Activated T-cell treated with anti-CD3 and anti-CD28 coated beads for 24 hours (primary cell): ENCODE measurements around the gene C16orf90.
"Not testable (repeated sequence)": the region's sequence is repeated elsewhere in the genome, so short reads cannot be mapped to it uniquely, and the experiment has no call there.

Experiments used
- DNase-seq: peaks from one replicate; pipeline ENCODE4 v3.0.0-alpha.2; 2020; ENCODE audit warnings: low read depth

C16orf90 gene

DNA sequence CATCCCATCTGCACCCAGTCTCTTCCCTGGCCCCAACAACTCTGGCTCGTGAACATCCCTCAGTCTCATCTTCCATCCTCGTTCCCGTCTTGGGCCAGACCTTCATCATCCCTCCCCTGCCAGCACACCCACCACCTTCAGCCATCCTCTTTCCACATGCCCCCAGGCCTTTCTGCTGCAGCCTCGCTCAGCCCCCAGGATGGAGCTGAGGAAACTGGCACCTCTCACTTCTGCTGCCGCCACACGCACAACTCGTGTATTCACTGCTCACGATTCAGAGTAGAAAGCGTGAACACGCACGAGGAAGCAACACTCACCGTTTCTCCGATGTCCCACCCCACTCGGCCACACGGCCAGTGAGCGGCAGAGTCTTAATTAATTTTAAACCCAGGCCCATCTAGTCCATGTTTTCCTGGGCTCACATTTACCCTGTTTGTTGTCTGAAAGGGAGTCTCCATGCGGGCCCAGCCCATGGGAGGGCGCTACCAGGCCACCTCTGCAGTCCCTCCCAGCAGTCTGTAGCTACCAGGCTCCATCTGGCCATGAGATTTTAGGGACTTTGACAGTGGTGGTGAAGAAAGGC is 12.5 kb downstream of the C16orf90 start:
- no peak for DNase-seq

DNA sequence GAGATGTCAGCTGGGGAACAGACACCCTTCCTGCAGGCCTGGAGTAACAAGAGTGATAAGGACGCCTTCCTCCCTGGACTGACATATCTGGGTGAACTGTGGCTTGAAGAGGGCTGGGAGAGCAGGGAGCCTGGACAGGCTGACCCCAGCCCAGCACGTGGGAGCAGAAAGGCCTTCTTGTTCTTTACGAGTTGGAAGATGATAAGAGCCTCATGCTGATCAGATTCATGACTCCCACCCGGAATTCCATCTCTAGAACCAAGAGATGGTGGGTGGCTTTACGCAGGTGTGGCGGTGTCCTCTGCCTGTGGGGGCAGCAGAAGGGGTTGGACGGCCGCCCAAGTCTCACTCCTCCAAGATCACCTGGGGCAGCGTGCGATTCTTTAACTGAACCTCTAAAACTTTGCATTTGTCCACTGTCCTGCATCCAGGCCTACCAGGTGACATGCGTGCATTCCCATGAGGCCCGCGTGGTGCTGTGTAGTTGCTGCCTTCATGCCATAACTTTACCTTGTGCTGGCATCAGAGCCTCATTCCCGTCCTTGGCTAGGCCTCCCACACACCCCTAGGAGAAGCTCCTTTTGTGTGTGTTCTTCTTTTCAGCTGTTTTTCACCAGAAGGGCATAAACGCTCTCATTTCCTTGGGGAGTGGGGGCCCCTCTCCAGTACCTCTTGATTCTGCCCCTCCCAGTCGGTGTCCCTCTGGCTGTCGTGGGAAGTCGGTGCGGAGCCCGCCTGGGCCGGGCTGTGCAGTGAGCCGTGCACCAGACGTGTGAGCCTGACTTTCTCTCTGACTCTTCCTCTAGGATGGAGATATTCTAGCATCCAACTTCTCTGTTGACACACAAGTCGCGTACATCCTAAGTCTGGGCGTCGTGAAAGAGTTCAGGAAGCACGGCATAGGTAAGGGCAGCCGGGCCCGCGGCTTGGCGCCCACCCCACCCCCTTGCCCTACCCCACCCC is 13.3 kb downstream of the C16orf90 start:
- DNase-seq = no peak

DNA sequence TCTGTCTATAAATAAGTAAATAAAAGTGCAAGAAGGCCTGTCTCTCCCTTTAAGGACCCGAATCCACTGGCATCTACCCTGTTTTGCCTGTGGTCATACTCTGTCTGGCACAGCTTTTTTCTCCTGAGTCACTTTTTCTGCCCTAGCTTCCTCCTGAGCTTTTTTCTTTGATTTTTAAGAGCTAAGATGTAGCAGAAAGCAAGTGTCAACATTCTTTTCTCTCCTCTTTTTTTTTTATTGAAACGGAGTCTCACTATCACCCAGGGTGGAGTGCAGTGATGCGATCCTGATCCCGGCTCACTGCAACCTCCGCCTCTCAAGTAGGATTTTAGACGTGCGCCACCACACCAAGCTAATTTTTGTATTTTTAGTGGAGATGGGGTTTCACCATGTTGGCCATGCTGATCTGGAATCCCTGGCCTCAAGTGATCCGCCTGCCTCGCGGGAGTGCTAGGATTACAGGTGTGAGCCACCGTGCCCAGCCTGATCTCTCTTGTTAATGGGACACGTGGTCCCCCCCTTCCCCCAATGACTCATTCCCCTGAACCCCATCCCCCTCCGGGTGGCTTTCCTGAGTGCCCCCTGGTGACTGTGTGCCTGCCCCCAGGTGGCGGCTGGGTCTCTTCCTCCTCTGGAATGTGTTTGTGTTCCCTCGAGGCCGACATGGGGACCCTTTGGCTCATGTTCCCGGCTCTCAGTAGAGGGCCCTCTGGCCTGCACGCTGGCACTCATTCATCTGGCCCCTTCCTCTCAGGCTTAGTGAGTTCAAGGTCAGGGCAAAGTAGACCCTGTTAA is 14.2 kb downstream of the C16orf90 start:
- DNase-seq = no peak

DNA sequence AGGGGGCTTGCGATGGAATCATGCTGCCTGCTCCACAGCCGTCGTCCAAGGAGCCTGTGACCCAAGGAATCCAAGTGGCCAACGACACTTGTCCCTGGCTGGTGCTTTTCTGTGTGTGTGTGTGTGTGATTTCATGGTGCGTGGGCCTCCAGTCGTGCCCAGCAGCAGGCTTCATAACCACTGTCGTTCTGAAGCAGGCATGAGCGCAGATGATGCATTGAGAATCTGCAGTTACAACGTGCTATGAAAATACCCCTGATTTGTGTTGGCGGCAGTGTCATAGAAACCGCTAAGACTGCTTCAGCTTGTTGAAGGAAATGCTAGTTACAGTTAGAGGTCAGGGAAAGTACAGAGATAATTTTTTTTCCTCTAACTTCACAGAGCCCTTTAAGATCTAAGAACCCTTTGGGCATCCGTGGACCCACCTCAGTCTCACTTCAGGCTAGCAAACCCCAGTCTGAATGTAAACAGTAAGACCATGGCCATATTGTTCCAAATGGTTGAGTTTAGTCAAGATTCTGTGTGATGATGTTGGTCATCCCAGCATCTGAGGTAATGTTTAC is 15.6 kb downstream of the C16orf90 start:
- no peak for DNase-seq

DNA sequence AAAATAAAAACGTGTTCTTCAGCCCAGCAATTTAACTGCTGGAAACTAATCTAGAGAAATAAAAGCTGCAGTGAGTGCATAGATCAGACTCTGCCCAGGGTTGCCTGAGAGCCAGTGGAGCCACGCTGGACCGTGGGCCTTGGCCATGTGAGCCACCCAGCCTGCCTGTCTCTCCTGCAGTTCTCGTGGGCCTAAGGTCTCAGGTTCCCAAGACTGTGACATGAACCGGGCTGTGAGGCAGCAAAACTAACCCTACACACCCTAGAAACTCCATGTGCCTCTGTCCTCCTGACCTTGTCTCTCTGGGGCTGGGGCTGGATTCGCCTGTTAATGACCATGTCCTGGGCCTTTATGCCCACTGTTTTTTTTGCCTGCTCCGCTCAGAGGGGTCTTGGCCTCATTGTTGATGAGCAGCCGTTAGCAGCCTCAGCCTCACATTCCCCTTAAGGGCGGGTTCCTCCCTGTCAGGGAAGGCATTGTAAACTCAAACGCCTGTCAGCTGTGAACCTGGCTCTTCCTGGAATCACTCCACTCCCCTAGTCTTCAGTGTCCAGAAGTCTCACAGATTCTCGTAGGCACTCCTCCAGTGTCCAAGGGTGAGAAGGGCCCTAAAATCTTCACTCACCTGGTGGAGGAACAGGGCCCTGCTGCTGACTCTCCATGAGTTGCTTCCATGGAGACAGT is 16.9 kb downstream of the C16orf90 start:
- no peak for DNase-seq

DNA sequence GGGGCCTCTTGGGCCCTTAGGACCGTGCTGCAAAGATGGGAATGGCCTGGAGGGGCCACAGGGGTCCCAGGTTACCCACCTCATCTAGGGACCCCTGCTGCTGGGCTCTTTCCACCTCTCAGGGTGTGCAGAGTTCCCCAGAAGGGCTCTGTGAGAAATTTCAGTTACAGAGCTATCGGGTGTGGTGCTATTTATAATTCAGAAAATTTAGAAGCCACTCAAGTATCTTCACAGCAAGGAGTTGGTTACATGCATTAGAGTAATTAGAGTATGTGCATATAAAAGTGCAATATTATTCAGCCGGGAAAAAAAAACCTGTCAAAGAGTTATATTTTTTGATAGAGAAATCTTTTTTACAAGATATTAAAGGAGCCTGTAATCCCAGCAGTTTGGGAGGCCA is 18.9 kb downstream of the C16orf90 start:
- DNase-seq = no peak

DNA sequence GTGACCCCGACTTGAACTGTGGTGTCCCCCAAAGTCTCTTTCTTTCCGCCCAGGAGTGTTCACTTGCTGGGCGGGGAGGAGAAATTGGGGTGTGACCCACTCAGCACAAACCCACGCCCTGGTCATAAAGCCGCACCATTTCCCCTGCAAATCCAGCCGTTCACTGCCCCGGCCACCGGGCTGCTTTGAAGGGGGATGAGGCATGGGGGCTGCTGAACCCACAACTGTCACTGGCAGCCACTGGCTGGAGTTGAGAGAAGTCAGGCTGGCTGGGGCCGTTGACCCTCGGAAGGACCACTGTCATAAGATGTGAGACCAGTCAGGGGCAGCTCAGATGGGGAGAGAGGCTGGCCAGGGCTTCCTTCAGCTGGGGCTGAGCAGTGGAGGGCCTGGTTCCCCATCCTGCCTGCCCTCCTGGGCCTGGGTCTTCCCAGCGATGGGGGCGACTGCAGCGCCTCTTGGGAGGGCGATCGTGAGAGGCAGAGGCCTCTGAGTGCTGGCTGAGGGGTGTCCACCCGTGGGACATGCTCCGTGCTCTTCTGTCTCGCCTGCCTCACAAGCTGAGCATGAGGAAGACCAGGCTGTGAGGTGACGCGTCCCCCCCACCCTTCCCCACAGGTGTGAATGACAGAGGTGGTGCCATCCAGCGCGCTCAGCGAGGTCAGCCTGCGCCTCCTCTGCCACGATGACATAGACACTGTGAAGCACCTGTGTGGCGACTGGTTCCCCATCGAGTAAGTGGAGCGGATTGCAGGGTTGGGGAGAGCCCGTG is 19.5 kb downstream of the C16orf90 start:
- no peak for DNase-seq

DNA sequence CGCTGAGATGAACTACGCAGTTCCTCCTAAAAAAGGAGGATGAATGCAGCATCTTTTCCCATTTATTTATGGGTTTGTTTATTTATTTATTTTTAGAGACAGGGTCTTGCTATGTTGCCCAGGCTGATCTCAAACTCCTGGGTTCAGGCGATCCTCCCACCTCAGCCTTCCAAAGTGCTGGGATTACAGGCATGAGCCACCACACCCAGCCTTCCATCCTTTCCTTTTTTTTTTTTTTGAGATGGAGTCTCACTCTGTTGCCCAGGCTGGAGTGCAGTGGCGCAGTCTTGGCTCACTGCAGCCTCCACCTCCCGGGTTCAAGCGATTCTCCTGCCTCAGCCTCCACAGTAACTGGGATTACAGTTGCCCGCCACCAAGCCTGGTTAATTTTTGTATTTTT is 20.4 kb downstream of the C16orf90 start:
- DNase-seq = not testable (repeated sequence)

DNA sequence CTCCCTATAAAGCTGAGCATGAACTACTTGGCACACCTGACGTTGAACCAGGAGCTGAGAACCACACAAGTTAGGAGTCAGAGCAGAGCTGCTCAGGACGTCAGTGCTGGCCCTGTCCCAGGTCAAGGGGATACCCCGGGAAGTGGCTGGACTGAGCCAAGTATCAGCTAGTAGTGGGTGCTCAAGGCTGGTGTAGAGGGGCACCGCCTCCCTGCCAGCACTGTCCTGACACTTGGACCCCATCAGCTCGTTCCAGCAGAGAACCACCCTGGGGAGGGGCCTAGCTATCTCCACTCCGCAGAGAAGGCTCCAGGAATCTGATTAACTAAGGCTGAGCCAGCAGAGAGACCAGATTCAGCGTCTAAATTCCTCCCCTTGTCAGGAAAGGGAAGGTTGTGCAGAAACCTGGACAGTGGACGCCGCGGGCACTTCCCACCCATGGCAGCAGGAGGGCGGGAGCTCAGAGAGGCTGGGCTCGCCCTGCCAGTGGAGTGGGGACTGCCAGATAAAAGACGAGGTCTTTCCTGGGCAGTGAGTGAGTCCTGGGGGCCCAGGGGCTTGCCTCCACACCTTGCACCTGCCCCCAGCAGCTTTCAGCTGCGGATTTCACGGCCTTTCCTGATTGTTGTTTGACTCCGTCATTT is 21.0 kb downstream of the C16orf90 start:
- DNase-seq = no peak

DNA sequence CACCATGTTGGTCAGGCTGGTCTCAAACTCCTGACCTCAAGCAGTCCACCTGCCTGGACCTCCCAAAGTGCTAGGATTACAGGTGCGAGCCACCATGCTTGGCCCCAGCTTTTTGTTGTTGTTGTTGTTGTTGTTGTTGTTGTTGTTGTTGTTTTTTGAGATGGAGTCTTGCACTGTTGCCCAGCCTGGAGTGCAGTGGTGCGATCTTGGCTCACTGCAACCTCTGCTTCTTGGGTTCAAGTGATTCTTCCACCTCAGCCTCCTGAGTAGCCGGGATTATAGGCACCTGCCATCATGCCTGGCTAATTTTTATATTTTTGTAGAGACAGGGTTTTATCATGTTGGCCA is 21.7 kb downstream of the C16orf90 start:
- DNase-seq = not testable (repeated sequence)

DNA sequence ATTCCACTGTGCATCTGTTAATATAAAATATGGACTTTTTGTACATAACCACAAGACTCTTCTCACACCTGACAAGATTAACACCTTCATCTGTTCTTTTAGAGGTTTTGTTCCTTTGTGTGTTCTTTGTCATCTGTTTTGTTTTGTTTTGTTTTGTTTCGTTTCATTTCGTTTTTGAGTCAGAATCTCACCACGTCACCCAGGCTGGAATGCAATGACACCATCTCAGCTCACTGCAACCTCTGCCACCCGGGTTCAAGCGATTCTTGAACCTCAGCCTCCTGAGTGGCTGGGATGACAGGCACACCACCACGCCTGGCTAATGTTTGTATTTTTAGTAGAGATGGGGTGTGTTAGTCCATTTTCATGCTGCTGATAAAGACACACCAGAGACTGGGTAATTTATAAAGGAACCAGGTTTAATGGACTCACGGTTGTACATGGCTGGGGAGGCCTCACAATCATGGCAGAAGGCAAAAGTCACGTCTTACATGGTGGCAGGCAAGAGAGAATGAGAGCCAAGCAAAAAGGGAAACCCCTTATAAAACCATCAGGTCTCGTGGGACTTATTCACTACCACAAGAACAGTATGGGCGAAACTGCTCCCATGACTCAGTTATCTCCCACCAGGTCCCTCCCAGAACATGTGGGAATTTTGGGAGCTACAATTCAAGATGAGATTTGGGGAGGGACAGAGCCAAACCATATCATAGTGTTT is 22.3 kb downstream of the C16orf90 start:
- DNase-seq = no peak

DNA sequence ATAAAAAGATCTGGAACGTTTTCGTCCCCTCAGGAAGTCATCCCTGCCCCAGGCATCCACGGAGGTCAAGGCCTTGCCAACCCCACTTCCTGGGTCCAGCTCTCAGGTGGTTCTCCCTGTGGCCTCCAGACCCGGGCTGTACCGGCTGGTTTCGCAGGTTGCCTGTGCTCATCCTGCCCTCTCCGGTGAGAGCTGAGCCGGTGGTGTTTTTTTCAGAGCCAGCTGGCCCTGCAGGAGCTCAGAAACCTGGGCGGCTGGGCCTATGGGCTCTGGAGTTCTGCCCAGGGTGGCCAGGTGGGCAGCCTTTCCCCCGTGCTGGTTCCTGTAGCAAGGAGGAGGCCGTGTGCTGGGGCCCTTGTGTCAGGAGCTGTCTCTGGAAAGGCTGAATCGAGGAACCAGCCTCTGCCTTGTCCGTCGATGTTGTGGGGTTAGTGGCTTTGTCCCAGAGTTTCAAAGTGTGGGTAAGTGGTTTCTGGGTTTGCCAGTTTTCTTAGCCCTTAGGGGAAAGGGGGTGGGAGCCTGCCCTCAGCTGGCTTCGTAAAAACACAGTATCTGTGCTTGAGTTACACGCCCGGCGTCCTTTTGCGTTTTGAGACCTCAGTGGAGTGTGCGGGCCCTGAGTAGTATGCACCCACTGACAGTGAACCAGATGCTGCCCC is 23.6 kb downstream of the C16orf90 start:
- DNase-seq = no peak

DNA sequence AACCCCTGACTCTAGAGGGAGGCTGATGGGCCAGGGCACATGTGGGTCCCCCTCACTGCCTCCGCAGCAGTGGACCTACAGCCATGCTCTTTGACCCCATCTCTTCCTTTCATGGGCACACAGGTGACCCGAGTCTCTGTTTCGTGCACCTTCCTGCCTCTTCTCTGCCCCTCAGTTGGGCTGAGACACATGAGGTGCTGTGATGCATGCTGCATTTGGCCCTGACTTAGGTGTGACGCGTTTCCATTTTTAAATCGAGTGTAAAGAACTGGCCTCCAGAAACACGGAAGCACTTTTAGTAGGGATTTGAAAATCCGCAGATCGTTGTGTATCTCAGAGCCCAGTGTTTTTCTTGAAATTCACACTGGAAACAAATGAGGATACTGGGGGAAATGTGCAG is 24.6 kb downstream of the C16orf90 start:
- DNase-seq = no peak

DNA sequence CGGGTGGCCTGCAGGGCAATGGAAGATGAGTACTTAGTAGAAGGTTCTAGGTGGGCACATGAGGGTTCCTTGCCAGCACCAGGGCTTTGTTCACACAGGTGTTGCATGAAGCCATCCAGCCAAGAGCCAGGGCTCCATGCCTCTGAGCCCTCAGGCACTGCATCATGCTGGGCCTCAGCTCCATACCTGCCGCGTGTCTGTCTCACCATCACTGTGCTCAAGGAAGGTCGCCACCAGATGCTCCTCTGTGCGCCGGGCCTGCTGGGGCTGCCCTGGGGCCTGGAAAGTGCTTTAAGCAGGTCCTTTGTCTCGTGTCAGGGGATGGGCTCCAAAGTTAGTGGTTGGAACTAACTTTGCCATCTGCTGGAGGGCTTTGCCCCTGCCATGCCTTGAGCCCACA is 25.6 kb downstream of the C16orf90 start:
- no peak for DNase-seq

DNA sequence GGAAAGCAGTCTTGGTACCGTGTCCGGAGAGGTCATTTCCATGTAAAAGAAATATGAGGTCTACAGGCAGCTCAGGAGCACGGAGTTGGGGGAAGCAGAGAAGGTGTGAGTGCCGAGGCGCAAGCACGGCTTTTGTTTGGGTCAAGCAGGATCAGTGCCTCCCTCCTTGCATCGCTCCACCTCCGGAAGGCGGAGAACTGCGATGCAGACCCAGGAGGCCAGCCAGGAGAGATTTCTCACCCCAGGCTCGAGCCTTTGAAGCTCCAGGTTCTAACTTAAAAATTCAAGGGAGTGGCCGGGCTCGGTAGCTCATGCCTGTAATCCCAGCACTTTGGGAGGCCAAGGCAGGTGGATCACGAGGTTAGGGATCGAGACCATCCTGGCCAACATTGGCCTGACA is 26.8 kb downstream of the C16orf90 start:
- no peak for DNase-seq

DNA sequence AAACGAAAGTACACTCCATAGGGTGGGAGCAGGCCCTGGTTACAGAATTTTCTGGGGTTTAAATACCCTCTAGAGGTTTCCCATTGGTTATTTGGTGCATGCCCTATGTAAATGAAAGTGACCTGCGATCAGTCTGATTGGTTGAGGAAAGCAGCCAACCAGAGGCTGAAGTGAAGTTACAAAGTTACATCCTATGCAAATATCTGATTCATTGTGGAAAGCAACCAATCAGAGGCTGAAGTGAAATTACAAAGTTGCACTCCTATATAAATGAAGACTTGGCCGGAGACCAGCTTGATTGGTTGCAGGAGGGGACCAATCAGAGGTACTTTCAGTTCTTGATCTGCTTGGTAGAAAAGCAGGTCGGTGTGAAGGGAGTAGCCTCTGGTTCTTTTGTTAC is 27.4 kb downstream of the C16orf90 start:
- no peak for DNase-seq

DNA sequence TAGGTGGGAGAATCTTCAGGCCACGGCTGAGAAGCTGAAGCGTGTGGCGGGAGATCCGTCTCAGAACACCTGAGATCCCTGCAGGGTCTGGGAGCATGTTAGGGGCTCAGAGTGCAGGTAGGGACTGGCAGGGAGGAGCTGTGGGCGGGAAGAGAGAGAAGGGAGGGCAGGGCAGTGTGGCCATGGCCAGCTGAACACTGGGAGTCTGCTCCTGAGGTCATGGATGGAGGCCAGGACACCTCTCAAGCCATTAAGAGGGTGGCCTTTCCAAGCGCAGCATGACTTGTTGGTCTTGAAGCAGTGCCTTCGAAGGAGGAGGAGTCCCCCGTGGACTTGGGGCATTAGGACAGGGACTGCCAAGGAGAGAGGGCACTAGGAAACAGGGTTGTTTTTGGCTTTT is 28.1 kb downstream of the C16orf90 start:
- DNase-seq = no peak

DNA sequence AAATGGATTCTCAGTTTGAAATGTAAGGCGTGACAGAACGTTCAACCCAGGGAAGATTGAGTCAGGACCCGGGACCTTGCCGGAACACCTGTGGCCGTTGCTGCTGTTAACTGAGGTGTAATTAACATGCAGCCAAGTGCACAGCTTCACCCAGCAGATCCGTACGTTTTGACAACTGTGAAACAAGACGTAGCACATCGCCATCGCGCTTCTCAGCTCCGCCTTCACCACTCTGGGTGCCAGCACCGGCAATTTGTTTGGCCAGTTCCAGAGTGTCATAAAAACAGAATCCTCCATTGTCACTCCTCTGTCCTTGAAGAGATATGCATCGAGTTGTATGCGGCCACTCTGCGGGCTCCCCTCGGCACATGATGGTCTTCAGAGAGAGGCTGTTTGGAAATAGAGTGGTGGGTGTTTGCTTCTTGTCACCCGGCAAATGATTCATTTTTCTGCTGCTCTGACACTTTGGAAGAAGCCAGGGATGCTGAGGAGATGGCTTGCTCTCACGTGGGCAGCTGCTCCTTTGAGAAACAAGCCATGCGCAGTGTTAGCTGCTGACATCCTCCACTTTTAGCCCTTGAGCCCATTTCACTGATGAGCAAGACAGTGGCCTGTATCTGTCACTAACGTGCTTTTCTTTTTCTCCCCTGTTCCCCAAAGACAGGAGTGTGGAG is 29.2 kb downstream of the C16orf90 start:
- no peak for DNase-seq

DNA sequence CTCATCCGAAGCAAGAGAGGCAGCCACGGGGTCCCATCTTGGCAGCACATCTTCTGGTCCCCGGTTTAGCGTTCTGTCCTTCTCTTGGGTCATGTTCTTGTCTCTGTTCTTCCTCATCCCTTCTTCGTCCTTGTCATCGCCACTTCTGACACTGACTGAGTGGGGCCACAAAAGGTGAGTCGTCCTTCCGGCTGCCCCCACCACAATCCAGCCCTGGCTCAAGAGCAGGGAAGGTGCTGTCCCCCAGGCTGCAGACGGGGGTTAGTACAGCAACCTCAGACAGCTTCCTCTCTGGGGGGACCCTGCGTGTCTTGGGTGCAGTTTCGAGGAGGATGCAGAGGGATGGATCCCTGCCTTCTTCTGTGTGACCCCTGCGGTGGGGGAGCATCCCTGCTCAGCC is 30.0 kb downstream of the C16orf90 start:
- no peak for DNase-seq
